ENCODE results near the gene SHLD2.
"Not testable (repeated sequence)": the region's sequence is repeated elsewhere in the genome, so short reads cannot be mapped to it uniquely, and the experiment has no call there.

DNA sequence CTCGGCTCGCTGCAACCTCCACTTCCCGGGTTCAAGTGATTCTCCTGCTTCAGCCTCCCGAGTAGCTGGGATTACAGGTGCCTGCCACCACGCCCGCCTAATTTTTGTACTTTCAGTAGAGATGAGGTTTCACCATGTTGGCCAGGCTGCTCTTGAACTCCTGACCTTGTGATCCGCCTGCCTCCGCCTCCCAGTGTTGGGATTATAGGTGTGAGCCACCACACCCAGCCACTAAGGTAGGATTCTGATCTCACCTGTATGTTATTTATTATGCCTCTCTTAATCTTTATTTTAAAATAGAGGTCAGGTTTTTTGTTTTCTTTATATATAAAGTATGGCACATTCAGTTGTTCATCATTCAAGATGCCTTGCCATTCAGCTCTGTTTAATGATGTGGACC lies 9.7 kb downstream of the SHLD2 start:
- TF ChIP-seq POLR2A (IDR thresholded peaks at IDR 0.05), result not testable (repeated sequence)
- TF ChIP-seq, protein P1, sequence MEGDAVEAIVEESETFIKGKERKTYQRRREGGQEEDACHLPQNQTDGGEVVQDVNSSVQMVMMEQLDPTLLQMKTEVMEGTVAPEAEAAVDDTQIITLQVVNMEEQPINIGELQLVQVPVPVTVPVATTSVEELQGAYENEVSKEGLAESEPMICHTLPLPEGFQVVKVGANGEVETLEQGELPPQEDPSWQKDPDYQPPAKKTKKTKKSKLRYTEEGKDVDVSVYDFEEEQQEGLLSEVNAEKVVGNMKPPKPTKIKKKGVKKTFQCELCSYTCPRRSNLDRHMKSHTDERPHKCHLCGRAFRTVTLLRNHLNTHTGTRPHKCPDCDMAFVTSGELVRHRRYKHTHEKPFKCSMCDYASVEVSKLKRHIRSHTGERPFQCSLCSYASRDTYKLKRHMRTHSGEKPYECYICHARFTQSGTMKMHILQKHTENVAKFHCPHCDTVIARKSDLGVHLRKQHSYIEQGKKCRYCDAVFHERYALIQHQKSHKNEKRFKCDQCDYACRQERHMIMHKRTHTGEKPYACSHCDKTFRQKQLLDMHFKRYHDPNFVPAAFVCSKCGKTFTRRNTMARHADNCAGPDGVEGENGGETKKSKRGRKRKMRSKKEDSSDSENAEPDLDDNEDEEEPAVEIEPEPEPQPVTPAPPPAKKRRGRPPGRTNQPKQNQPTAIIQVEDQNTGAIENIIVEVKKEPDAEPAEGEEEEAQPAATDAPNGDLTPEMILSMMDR (IDR thresholded peaks at IDR 0.05), result not testable (repeated sequence)

All from uterus (tissue), 2 donors.